Ovary (tissue), 9 donors: ENCODE results near the gene TMF1. TPM values are rescaled to one million over a fixed set of nuclear protein-coding genes. Genes with fewer than 3 reads are reported as not detected.
A peak's percentile ranks its signal among the peaks of the same experiment; 100 is the strongest.

Experiments used
- DNase-seq, 5 donors: peaks; one replicate each; pipeline ENCODE4 v3.0.0-alpha.2; 2019 to 2020
- H3K27ac ChIP-seq, 2 donors: fragments of 200-600 bp; one replicate each; pipeline versions ENCODE4 v1.5.1 to v1.8.0; 2019 to 2022
- H3K27me3 ChIP-seq: fragments of 200-600 bp; one replicate; pipeline ENCODE4 v1.8.0; 2022
- H3K36me3 ChIP-seq: fragments of 200-600 bp; sonication (generic); one replicate; pipeline ENCODE4 v1.5.1; 2019
- H3K4me1 ChIP-seq: one replicate; pipeline ENCODE4 v1.8.1; 2013; ENCODE audit warnings: mild to moderate bottlenecking, moderate library complexity; ENCODE audit not compliant: insufficient read depth
- H3K4me3 ChIP-seq: fragments of 200-600 bp; sonication (generic); one replicate; pipeline ENCODE4 v1.5.1; 2017
- H3K9me3 ChIP-seq, 2 donors: fragments of 200-600 bp in 1 of 2; sonication (generic) in 1 of 2; one replicate each; pipeline versions ENCODE4 v1.5.1 to v1.8.1; 2013 to 2019; ENCODE audit warnings: mild to moderate bottlenecking in 1 of 2, moderate library complexity in 1 of 2
- EP300 ChIP-seq: sonication (generic); formaldehyde crosslinking; IDR thresholded peaks from one replicate; pipeline ENCODE4 v1.6.1; 2017; ENCODE audit warnings: antibody characterized with exemption
- POLR2A ChIP-seq: fragments of 450-650 bp; IDR thresholded peaks from one replicate; pipeline ENCODE4 v1.6.1; 2017; ENCODE audit warnings: antibody characterized with exemption, mild to moderate bottlenecking, moderate library complexity
- WGBS, 3 donors: extraction: QIAGEN DNeasy Blood & Tissue Kit in 1 of 3; methylation state at CpG; one replicate each; pipeline versions ENCODE4 v1.1.5 to v1.1.7; 2013 to 2017; 5-methylcytosine and 5-hydroxymethylcytosine counted together
- intact Hi-C, 4 donors: fragments of 100-400 bp; cut with DNase I; formaldehyde crosslinking; loops; one replicate each; pipeline versions ENCODE4 v1.11.0 to v1.15.1; 2022 to 2023
- polyA plus RNA-seq, 2 donors: library from polyadenylated mRNA; stranded (reverse); fragments of 200-250 nt in 1 of 2; fragments of 350-450 nt in 1 of 2; fragmentation: Illumina TruSeq in 1 of 2; extraction: RNeasy Lipid Tissue Mini Kit (QIAGEN cat#74804) in 1 of 2; gene quantifications; one replicate each; pipeline ENCODE4 v1.2.3, GENCODE V29; 2013 to 2014
- total RNA-seq, 7 donors: library from RNA; depleted of rRNA in 2 of 7; stranded (reverse); fragments of >200 nt in 2 of 7; fragmentation: NEBNext Ultra II Directional in 3 of 7; extraction: Animal tissue kit (Norgen Biotek cat#: 25700) in 3 of 7; gene quantifications; one replicate each; pipeline versions ENCODE4 v1.1.0 to v1.2.4, GENCODE V29; 2016 to 2023
- TF ChIP-seq, protein P1 (sequence below), 3 donors: fragments of 450-650 bp in 2 of 3; fragments of 200-600 bp in 1 of 3; IDR thresholded peaks; one replicate each; pipeline versions ENCODE4 v1.5.1 to v1.8.0; 2016 to 2022; ENCODE audit warnings: antibody characterized with exemption in 3 of 3, mild to moderate bottlenecking in 1 of 3
- donor health status: DM: no; HTN: no; CAD: no; lungs with moderate emphysema.
- donor health status: DM: no; HTN: no; CAD: no.
- donor health status: Bipolar disorder and iron deficiency.
- donor health status: DM: yes; HTN: yes; CAD: no.
- donor health status: DM: no; HTN: no; CAD: no.
- donor health status: DM: yes; HTN: yes; CAD: no.

Gene TMF1
- total and polyA plus RNA-seq, 9 donors: 10.7 to 36.4 (median 28.3) TPM

DNA sequence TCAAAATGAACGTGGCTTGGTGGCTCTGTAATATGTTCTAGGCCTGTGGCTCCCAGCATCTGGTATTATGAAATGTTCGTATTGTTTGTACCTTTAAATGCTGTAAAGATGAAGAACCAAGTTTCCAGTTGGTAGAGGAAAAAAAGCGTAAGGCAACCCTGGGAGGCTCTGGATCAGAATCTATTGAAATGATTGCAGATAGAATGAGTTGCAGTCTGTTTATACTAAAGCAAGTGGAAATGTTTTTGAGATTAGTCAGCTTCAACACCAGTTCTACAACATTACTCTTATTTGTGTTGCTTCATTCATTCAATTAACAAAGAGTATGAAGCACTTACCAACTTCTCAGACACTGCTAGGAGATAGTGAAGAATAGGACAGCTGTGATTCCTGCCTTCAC is 37.9 kb upstream of the TMF1 start:
- Histone ChIP-seq H3K4me1 (peaks cover 14% of the 10 kb centered on the region), H3K9me3 (no peaks in the 10 kb centered on the region), H3K27ac (no peak overlapping the region), H3K4me3 (no peak overlapping the region), H3K36me3 (no peaks in the 10 kb centered on the region), H3K27me3 (no peaks in the 10 kb centered on the region)
- DNase-seq: no peak
- TF ChIP-seq, protein P1, sequence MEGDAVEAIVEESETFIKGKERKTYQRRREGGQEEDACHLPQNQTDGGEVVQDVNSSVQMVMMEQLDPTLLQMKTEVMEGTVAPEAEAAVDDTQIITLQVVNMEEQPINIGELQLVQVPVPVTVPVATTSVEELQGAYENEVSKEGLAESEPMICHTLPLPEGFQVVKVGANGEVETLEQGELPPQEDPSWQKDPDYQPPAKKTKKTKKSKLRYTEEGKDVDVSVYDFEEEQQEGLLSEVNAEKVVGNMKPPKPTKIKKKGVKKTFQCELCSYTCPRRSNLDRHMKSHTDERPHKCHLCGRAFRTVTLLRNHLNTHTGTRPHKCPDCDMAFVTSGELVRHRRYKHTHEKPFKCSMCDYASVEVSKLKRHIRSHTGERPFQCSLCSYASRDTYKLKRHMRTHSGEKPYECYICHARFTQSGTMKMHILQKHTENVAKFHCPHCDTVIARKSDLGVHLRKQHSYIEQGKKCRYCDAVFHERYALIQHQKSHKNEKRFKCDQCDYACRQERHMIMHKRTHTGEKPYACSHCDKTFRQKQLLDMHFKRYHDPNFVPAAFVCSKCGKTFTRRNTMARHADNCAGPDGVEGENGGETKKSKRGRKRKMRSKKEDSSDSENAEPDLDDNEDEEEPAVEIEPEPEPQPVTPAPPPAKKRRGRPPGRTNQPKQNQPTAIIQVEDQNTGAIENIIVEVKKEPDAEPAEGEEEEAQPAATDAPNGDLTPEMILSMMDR (IDR thresholded peaks at IDR 0.05): no peak
- TF ChIP-seq POLR2A: no peak
- TF ChIP-seq EP300: no peak
- 52 to 61% (median 59%) methylated on average over 3 of the region's 3 CpGs for WGBS, 3 donors
- intact Hi-C loops: no loop called here

DNA sequence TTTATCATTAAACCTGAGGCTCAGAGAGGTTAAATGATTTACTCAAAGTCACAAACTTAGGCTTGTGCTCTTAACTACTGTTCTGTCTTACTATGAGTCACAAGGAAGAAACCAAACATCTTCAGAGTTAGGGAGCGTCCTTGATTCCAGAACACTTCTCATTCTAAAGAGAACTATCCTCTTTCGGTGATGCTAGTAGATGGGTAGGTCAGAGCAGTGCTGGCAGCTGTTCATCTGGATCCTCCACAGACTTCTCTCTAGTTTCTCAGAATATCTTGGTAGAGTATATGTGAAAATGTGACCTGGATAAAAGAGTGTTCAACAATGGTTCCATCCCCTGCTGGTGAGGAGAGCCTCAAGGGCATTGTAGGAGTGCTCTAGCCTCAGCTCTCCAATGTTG is 35.9 kb upstream of the TMF1 start:
- H3K4me3 ChIP-seq: peak overlapping the region; percentile 95
- TF ChIP-seq, protein P1 (IDR thresholded peaks at IDR 0.05): no peak
- TF ChIP-seq POLR2A: no peak
- TF ChIP-seq EP300: no peak
- peaks cover 13% of the 10 kb centered on the region for H3K4me1 ChIP-seq
- H3K27me3 ChIP-seq: no peaks in the 10 kb centered on the region
- H3K9me3 ChIP-seq: no peaks in the 10 kb centered on the region
- no peak for DNase-seq
- no peaks in the 10 kb centered on the region for H3K36me3 ChIP-seq
- no peak overlapping the region for H3K27ac ChIP-seq
- intact Hi-C loops: no loop called here
- 30 to 34% (median 34%) methylated on average over 2 of the region's 2 CpGs for WGBS, 3 donors

DNA sequence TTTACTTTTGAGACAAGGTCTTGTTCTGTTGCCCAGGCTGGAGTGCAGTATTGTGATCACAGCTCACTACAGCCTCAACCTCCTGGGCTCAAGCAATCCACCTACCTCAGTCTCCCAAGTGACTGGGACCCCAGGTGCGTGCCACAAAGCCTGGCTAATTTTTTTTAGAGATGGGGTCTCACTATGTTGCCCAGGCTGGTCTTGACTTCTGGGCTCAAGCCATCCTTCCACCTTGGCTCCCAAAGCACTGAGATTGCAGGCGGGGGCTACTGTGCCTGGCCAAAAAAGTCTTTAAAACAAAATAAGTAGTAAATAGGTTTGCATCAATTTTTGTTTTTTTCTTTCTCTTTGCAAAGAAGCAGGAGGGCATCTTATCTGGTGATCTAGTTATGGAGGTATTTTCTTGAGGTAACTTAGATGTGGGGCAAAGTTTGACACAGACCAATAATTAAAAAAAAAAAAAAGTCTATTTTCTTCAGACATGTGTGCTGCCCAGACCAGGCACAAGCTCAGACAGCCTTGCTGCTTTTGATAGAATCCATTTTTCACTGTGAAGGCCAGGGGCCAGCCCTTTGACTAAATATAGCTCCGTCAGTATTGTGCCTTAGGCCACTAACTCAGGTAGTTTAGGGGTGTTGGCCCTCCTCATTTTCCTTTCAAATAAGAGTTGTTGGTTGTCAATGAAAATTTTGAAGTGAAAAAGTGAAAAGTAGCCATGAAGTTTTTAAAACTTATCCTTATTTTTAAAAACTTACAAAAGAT is 35.1 kb upstream of the TMF1 start:
- Histone ChIP-seq H3K9me3 (no peaks in the 10 kb centered on the region), H3K36me3 (no peaks in the 10 kb centered on the region), H3K4me1 (peaks cover 13% of the 10 kb centered on the region), H3K27ac (peak overlapping the region; percentile 9 to 69), H3K4me3 (peak overlapping the region; percentile 95), H3K27me3 (no peaks in the 10 kb centered on the region)
- no peak for DNase-seq
- intact Hi-C loops: no loop called here
- no peak for TF ChIP-seq EP300
- TF ChIP-seq, protein P1 (IDR thresholded peaks at IDR 0.05): no peak
- no peak for TF ChIP-seq POLR2A
- 83 to 91% (median 83%) methylated on average over 3 of the region's 3 CpGs for WGBS, 3 donors

DNA sequence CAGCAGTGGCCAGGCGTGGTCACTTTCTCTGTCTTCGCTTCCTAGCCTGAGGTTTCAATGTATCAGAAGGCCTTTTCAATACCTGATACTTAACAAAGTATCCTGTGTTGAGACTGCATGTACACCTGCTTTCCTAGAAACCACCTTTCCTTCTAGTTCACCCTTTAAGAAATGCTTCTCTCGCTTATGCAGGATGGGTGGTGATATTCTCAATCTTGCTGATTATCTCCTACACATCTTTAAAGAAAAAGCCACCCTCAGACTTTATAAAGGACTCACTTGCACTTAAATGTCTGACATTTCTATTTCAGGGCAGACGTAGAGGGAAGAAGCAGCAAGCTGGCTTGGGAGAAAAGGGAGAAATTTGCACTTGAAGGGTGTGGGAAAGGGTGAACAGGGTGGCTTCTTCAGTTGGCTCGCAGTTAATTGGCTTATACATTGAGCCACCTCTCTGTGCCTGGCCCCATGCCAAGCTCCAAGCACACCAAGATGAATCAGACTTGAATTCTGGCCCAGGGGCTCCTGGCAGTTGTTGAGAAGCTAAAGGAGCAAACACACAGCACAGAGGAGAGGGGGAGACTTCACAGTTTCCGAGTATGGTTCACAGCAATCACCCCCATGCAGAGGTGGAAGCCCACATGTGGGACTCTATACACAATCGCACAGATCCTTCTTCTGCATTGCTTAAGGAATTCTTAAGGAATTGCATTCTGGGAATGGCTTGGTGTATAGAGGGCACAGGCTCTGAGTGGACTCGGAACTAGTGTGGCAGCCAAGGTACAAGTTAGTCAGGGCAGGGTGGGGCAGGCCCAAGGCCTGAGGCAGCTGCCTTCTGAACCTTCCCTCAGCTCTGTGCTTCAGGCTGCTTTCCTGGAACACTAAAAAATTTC is 33.9 kb upstream of the TMF1 start:
- Histone ChIP-seq H3K4me1 (peaks cover 13% of the 10 kb centered on the region), H3K4me3 (peak overlapping the region; percentile 95), H3K27ac (peak overlapping the region; percentile 29 to 69), H3K27me3 (no peaks in the 10 kb centered on the region), H3K9me3 (no peaks in the 10 kb centered on the region), H3K36me3 (no peaks in the 10 kb centered on the region)
- DNase-seq: peak; percentile 82 to 88 (median 87)
- intact Hi-C loops: no loop called here
- 1 to 3% (median 1%) methylated on average over 8 of the region's 8 CpGs for WGBS, 3 donors
- TF ChIP-seq POLR2A: no peak
- TF ChIP-seq, protein P1 (IDR thresholded peaks at IDR 0.05): no peak
- TF ChIP-seq EP300: no peak
